ENCODE data around the gene ACOX3.
"Not testable (repeated sequence)": the region's sequence is repeated elsewhere in the genome, so short reads cannot be mapped to it uniquely, and the experiment has no call there.

ACOX3 gene

GRCh38 chr4:8440492-8441311 lies at the start of gene ACOX3, which contains the start of gene TRMT44:
Gene ACOX3 (minus strand): TSS chr4:8440723. CDS start chr4:8416521, 24,202 bp downstream.
Gene TRMT44 (plus strand): TSS chr4:8440777. CDS start chr4:8440823, 46 bp downstream.
- TF ChIP-seq, protein P1, sequence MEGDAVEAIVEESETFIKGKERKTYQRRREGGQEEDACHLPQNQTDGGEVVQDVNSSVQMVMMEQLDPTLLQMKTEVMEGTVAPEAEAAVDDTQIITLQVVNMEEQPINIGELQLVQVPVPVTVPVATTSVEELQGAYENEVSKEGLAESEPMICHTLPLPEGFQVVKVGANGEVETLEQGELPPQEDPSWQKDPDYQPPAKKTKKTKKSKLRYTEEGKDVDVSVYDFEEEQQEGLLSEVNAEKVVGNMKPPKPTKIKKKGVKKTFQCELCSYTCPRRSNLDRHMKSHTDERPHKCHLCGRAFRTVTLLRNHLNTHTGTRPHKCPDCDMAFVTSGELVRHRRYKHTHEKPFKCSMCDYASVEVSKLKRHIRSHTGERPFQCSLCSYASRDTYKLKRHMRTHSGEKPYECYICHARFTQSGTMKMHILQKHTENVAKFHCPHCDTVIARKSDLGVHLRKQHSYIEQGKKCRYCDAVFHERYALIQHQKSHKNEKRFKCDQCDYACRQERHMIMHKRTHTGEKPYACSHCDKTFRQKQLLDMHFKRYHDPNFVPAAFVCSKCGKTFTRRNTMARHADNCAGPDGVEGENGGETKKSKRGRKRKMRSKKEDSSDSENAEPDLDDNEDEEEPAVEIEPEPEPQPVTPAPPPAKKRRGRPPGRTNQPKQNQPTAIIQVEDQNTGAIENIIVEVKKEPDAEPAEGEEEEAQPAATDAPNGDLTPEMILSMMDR (IDR thresholded peaks at IDR 0.05; ENCODE audit: extremely low read depth, insufficient read depth, missing control alignments) = no peak
- DNase-seq (ENCODE audit: low spot score) = peak; percentile 91
- in situ Hi-C loops (cut with MboI; ENCODE audit: low pct_unique_long_range_greater_than_20kb, low sequenced_read_pairs, unreplicated experiment) = no loop called here

- in situ Hi-C loops (cut with MboI; ENCODE audit: low pct_unique_long_range_greater_than_20kb, low sequenced_read_pairs, unreplicated experiment) = no loop called here
- TF ChIP-seq, protein P1 (IDR thresholded peaks at IDR 0.05; ENCODE audit: extremely low read depth, insufficient read depth, missing control alignments) = no peak
- no peak for DNase-seq (ENCODE audit: low spot score)
These were observed 48.4 kb upstream of the ACOX3 start for GRCh38 chr4:8488791-8489369.

- DNase-seq (ENCODE audit: low spot score); in situ Hi-C loops (cut with MboI; ENCODE audit: low pct_unique_long_range_greater_than_20kb, low sequenced_read_pairs, unreplicated experiment): not testable (repeated sequence)
These were observed 46.1 kb upstream of the ACOX3 start for GRCh38 chr4:8486643-8487042.

- DNase-seq (ENCODE audit: low spot score) = no peak
- in situ Hi-C loops (cut with MboI; ENCODE audit: low pct_unique_long_range_greater_than_20kb, low sequenced_read_pairs, unreplicated experiment) = no loop called here
These were observed 39.7 kb upstream of the ACOX3 start for GRCh38 chr4:8480221-8480620.

GRCh38 chr4:8478801-8479744 lies 38.5 kb upstream of the ACOX3 start:
- TF ChIP-seq, protein P1 (IDR thresholded peaks at IDR 0.05; ENCODE audit: extremely low read depth, insufficient read depth, missing control alignments) = no peak
- no peak for DNase-seq (ENCODE audit: low spot score)
- in situ Hi-C loops (cut with MboI; ENCODE audit: low pct_unique_long_range_greater_than_20kb, low sequenced_read_pairs, unreplicated experiment) = no loop called here

More at GRCh38 chr4:8480221-8480620, 39.7 kb upstream of the ACOX3 start:
- TF ChIP-seq, protein P1 (IDR thresholded peaks at IDR 0.05; ENCODE audit: extremely low read depth, insufficient read depth, missing control alignments) = no peak

DNA sequence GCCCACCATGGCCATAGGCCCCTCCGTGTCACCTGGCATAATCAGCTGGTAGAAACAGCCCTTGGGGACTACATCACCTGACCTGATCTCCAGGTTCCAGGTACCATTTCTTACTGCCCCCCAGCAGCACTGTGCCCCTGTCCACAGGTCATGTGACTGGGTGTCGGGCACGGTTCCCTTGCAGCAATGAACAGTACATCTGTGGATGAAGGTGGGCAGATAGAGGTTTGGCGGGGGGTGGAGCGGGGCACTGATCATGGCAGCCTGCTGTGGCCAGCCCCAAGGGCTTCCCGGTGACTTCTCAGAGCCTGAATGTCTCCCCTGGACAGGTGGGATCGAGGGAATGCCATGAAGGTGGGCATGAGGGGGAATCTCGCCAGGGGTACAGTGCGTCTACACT lies 37.8 kb upstream of the ACOX3 start:
- in situ Hi-C loops (cut with MboI; ENCODE audit: low pct_unique_long_range_greater_than_20kb, low sequenced_read_pairs, unreplicated experiment) = no loop called here
- no peak for DNase-seq (ENCODE audit: low spot score)
- TF ChIP-seq, protein P1 (IDR thresholded peaks at IDR 0.05; ENCODE audit: extremely low read depth, insufficient read depth, missing control alignments) = no peak

Data from GM13977 (cell line).